Smooth muscle cell (in vitro differentiated cells): Measurements from ENCODE around the gene PPP2R2C. TPM values are rescaled to one million over a fixed set of nuclear protein-coding genes. Genes with fewer than 3 reads are reported as not detected.

Experiments
- DNase-seq: peaks from one replicate; lab custom pipeline; 2025; ENCODE audit not compliant: unreplicated experiment; lab: John Stamatoyannopoulos, UW
- H2AFZ ChIP-seq: fragments of 200-600 bp; sonication (generic); 2 replicates; pipeline ENCODE4 v1.6.0; 2016; ENCODE audit warnings: antibody characterized with exemption, low read depth, mild to moderate bottlenecking
- H3F3A ChIP-seq: fragments of 200-600 bp; sonication (generic); 2 replicates; pipeline ENCODE4 v1.6.0; 2017; ENCODE audit warnings: antibody characterized with exemption, low read depth
- H3K27ac ChIP-seq: fragments of 200-600 bp; sonication (generic); 2 replicates; pipeline ENCODE4 v1.5.1; 2016; ENCODE audit warnings: low read depth, mild to moderate bottlenecking
- H3K27me3 ChIP-seq: fragments of 200-600 bp; sonication (generic); 2 replicates; pipeline ENCODE4 v1.6.1; 2016; ENCODE audit warnings: low read depth, mild to moderate bottlenecking
- H3K36me3 ChIP-seq: fragments of 200-600 bp; sonication (generic); 2 replicates; pipeline ENCODE4 v1.5.1; 2016; ENCODE audit warnings: low read depth
- H3K4me1 ChIP-seq: fragments of 200-600 bp; sonication (generic); 2 replicates; pipeline ENCODE4 v1.5.1; 2016; ENCODE audit warnings: low read depth
- H3K4me2 ChIP-seq: fragments of 200-600 bp; sonication (generic); 2 replicates; pipeline ENCODE4 v1.6.0; 2016; ENCODE audit warnings: mild to moderate bottlenecking
- H3K4me3 ChIP-seq: fragments of 200-600 bp; sonication (generic); 2 replicates; pipeline ENCODE4 v1.5.1; 2016; ENCODE audit warnings: mild to moderate bottlenecking
- H3K79me2 ChIP-seq: fragments of 200-600 bp; sonication (generic); 2 replicates; pipeline ENCODE4 v1.6.0; 2016; ENCODE audit warnings: low read depth, mild to moderate bottlenecking
- H3K9ac ChIP-seq: fragments of 200-600 bp; sonication (generic); 2 replicates; pipeline ENCODE4 v1.6.0; 2016; ENCODE audit warnings: low read depth
- H3K9me3 ChIP-seq: fragments of 200-600 bp; sonication (generic); replicated peaks from 2 replicates; pipeline ENCODE4 v1.5.1; 2016; ENCODE audit warnings: low read depth
- H4K20me1 ChIP-seq: fragments of 200-600 bp; sonication (generic); 2 replicates; pipeline ENCODE4 v1.6.0; 2016; ENCODE audit warnings: low read depth
- CTCF ChIP-seq: fragments of 200-600 bp; sonication (generic); IDR thresholded peaks from 2 replicates; pipeline ENCODE4 v1.5.1; 2017; ENCODE audit warnings: borderline replicate concordance, mild to moderate bottlenecking, antibody characterized with exemption; ENCODE audit not compliant: insufficient read depth, poor library complexity, severe bottlenecking
- WGBS: methylation state at CpG from one replicate; pipeline ENCODE4 v1.1.7; 2016; ENCODE audit warnings: low lambda C conversion rate; 5-methylcytosine and 5-hydroxymethylcytosine counted together
- polyA plus RNA-seq: library from polyadenylated mRNA; unstranded; fragments of >200 nt; fragmentation: Nextera tagmentation; extraction: Ambion mirVana; gene quantifications from 2 replicates; pipeline ENCODE4 v1.2.1, GENCODE V29; 2016
- total RNA-seq: library from RNA; depleted of rRNA; stranded (reverse); fragments of >200 nt; gene quantifications from 2 replicates; pipeline ENCODE4 v1.2.3, GENCODE V29; 2014

PPP2R2C gene
- total and polyA plus RNA-seq, 2 experiments from 2014 or later, result 0.54 to 1.8 TPM

- Histone ChIP-seq H3K9me3 (no peaks in the 10 kb centered on the region), H3K4me3 (no peak overlapping the region), H3K27ac (no peak overlapping the region), H3K9ac (no peak overlapping the region), H3K4me2 (no peak overlapping the region), H3K79me2 (no peaks in the 10 kb centered on the region), H3F3A (no peaks in the 10 kb centered on the region), H3K4me1 (no peaks in the 10 kb centered on the region), H3K36me3 (no peaks in the 10 kb centered on the region), H3K27me3 (peaks cover 3% of the 10 kb centered on the region), H2AFZ (no peak overlapping the region), H4K20me1 (no peaks in the 10 kb centered on the region)
- 82% methylated on average over 8 of the region's 8 CpGs for WGBS
- DNase-seq, result no peak
- no peak for TF ChIP-seq CTCF
Measured at GRCh38 chr4:6369035-6369434, 103.4 kb downstream of the PPP2R2C start.

DNA sequence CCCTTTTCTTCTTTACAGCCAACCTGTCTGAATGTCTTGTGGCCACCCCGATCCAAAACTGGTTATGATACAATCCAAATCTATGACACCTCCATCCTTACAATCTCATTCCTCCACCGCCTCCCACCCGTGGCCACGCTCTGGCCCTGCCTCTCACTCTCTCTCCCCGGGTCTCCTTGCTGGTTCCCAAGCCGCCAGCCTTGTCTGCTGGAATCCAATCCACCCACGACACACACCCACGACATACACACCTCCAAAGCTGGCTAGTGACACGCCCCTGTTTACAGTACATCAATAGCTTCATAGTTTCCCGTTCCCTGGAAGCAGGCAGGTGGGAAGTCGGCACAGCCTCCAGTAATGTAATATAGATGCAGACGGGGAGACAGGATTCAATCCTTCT is 103.8 kb downstream of the PPP2R2C start:
- H3F3A ChIP-seq, result no peaks in the 10 kb centered on the region
- H3K4me3 ChIP-seq, result no peak overlapping the region
- no peaks in the 10 kb centered on the region for H3K79me2 ChIP-seq
- no peak overlapping the region for H3K4me2 ChIP-seq
- H3K27me3 ChIP-seq, result peaks cover 3% of the 10 kb centered on the region
- H2AFZ ChIP-seq, result no peak overlapping the region
- no peak for DNase-seq
- no peaks in the 10 kb centered on the region for H4K20me1 ChIP-seq
- H3K27ac ChIP-seq, result no peak overlapping the region
- no peak for TF ChIP-seq CTCF
- H3K9me3 ChIP-seq, result no peaks in the 10 kb centered on the region
- no peaks in the 10 kb centered on the region for H3K4me1 ChIP-seq
- no peak overlapping the region for H3K9ac ChIP-seq
- H3K36me3 ChIP-seq, result no peaks in the 10 kb centered on the region
- WGBS, result 87% methylated on average over 12 of the region's 12 CpGs

DNA sequence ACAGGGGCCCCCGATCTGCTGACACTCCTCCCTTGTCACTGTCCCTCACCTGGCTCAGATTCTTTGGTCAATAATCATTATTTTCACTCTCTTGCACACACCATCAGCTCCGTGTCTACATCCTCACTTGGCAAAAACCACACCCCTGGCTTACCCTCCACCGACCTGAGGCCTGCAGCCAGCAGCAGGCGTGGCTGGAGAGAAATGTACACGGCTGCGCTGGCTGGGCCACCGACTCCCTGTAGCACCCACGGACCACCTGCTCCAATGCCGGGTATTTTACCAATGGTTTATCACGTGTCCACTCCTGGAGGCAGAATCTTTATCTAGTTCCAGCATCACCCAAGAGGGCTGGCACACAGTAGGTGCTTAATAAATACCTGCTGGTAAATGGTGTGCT is 104.3 kb downstream of the PPP2R2C start:
- H2AFZ ChIP-seq, result no peak overlapping the region
- no peak overlapping the region for H3K4me3 ChIP-seq
- H3K27ac ChIP-seq, result no peak overlapping the region
- H3K9me3 ChIP-seq, result no peaks in the 10 kb centered on the region
- DNase-seq, result no peak
- no peaks in the 10 kb centered on the region for H3F3A ChIP-seq
- H3K4me1 ChIP-seq, result no peaks in the 10 kb centered on the region
- H3K27me3 ChIP-seq, result peaks cover 3% of the 10 kb centered on the region
- no peak overlapping the region for H3K9ac ChIP-seq
- H3K4me2 ChIP-seq, result no peak overlapping the region
- 89% methylated on average over 10 of the region's 10 CpGs for WGBS
- H4K20me1 ChIP-seq, result no peaks in the 10 kb centered on the region
- no peaks in the 10 kb centered on the region for H3K36me3 ChIP-seq
- no peak for TF ChIP-seq CTCF
- no peaks in the 10 kb centered on the region for H3K79me2 ChIP-seq

- no peak for TF ChIP-seq CTCF
- H4K20me1 ChIP-seq, result no peaks in the 10 kb centered on the region
Measured at GRCh38 chr4:6367371-6367851, 105.0 kb downstream of the PPP2R2C start.

More at GRCh38 chr4:6367371-6367851, 105.0 kb downstream of the PPP2R2C start:
- Histone ChIP-seq H3K4me2 (no peak overlapping the region), H3K27ac (no peak overlapping the region), H3K36me3 (no peaks in the 10 kb centered on the region), H3K79me2 (no peaks in the 10 kb centered on the region), H3K4me1 (no peaks in the 10 kb centered on the region), H3K4me3 (no peak overlapping the region), H3K9me3 (no peaks in the 10 kb centered on the region), H2AFZ (no peak overlapping the region), H3K9ac (no peak overlapping the region), H3F3A (no peaks in the 10 kb centered on the region), H3K27me3 (peaks cover 3% of the 10 kb centered on the region)
- 46% methylated on average over 8 of the region's 8 CpGs for WGBS
- DNase-seq, result no peak
